K562 (cell line): ENCODE results near the gene SGK1. TPM values are rescaled to one million over a fixed set of nuclear protein-coding genes. Genes with fewer than 3 reads are reported as not detected.
A peak's percentile ranks its signal among the peaks of the same experiment; 100 is the strongest.

Experiments
- ATAC-seq: fragments of 200-7000 bp; cut with Tn5 transposase; 3 replicates; pipeline ENCODE4 v1.9.1; 2020; ENCODE audit warnings: moderate library complexity
- BruUV-seq: library from RNA; stranded (reverse); fragments of 400-500 nt; replicated peaks from 2 replicates; lab custom pipeline; 2021; lab: Mats Ljungman, UMichigan
- CTCF ChIA-PET: fragments of 300-600 bp; formaldehyde crosslinking; extraction: SDS; loops from one replicate; lab custom pipeline; 2021; ENCODE audit warnings: low intra/inter-chr PET ratio; lab: Yijun Ruan, JAX
- POLR2A ChIA-PET: fragments of 300-600, 350-650 bp; sonication (Branson Sonifier 250); formaldehyde crosslinking; extraction: SDS; loops from one replicate; lab custom pipeline; 2021; ENCODE audit warnings: antibody characterized with exemption, inconsistent platforms; lab: Yijun Ruan, JAX
- DNase-seq, 4 experiments: peaks; one replicate each; pipeline versions ENCODE4 v3.0.0 to v3.0.0-alpha.2; 2011 to 2018; ENCODE audit warnings: low spot score in 3 of 4, mixed read lengths in 3 of 4; ENCODE audit errors: extremely low read depth in 1 of 4
- FAIRE-seq: peaks from 2 replicates; lab custom pipeline; 2011; peaks lifted over from hg19 to GRCh38; lab: Jason Lieb, UNC
- H2AFZ ChIP-seq: 2 replicates; pipeline ENCODE4 v1.6.0; 2011; ENCODE audit warnings: low read depth, low read length, control low read depth, inconsistent platforms
- H3K27ac ChIP-seq: fragments of 200-600 bp; 3 replicates; pipeline ENCODE4 v1.8.0; 2011; ENCODE audit warnings: low read depth, mild to moderate bottlenecking, control low read depth, inconsistent platforms, low read length, moderate library complexity, mixed read lengths; ENCODE audit errors: extremely low read depth
- H3K27me3 ChIP-seq, 2 experiments: fragments of 300-600 bp in 1 of 2; 2 replicates in 1 of 2; 3 replicates in 1 of 2; pipeline versions ENCODE4 v1.6.0 to v1.8.0; 2011; ENCODE audit warnings: inconsistent platforms in 2 of 2, low read length in 2 of 2, mild to moderate bottlenecking in 1 of 2, mixed read lengths in 1 of 2, moderate library complexity in 1 of 2; ENCODE audit not compliant: control insufficient read depth in 2 of 2, insufficient read depth in 2 of 2
- H3K36me3 ChIP-seq: fragments of 300-600 bp; 3 replicates; pipeline ENCODE4 v1.8.0; 2011; ENCODE audit warnings: mild to moderate bottlenecking, low read length, inconsistent platforms; ENCODE audit not compliant: control insufficient read depth, insufficient read depth
- H3K4me1 ChIP-seq, 2 experiments: fragments of 200-600 bp in 1 of 2; replicated peaks in 1 of 2; 2 replicates in 1 of 2; 3 replicates in 1 of 2; pipeline versions ENCODE4 v1.5.1 to v1.8.0; 2011; ENCODE audit warnings: inconsistent platforms in 2 of 2, low read length in 2 of 2, mild to moderate bottlenecking in 1 of 2, mixed read lengths in 1 of 2, moderate library complexity in 1 of 2; ENCODE audit not compliant: control insufficient read depth in 2 of 2, insufficient read depth in 2 of 2
- H3K4me2 ChIP-seq: 2 replicates; pipeline ENCODE4 v1.6.1; 2011; ENCODE audit warnings: low read length, control low read depth, inconsistent platforms, mixed read lengths; ENCODE audit not compliant: insufficient read depth
- H3K4me3 ChIP-seq: fragments of 200-600 bp; sonication (generic), shearing (Covaris generic); 2 replicates; pipeline ENCODE4 v1.5.1; 2016; ENCODE audit warnings: control low read depth, inconsistent platforms
- H3K79me2 ChIP-seq: fragments of 200-600 bp; 3 replicates; pipeline ENCODE4 v1.8.0; 2011; ENCODE audit warnings: low read length, inconsistent platforms; ENCODE audit not compliant: control insufficient read depth, insufficient read depth
- H3K9ac ChIP-seq, 2 experiments: 2 replicates each; pipeline versions ENCODE4 v1.6.0 to v1.6.1; 2011; ENCODE audit warnings: low read depth in 2 of 2, low read length in 2 of 2, control low read depth in 1 of 2, inconsistent platforms in 1 of 2, mild to moderate bottlenecking in 1 of 2, mixed read lengths in 1 of 2; ENCODE audit not compliant: insufficient read depth in 1 of 2
- H3K9me1 ChIP-seq: one replicate; pipeline ENCODE4 v1.6.0; 2011; ENCODE audit warnings: inconsistent platforms, mild to moderate bottlenecking, low read length, moderate library complexity; ENCODE audit not compliant: control insufficient read depth, insufficient read depth
- H3K9me3 ChIP-seq: replicated peaks from 2 replicates; pipeline ENCODE4 v1.5.1; 2011; ENCODE audit warnings: low read depth, low read length, inconsistent platforms; ENCODE audit not compliant: control insufficient read depth, insufficient read depth
- H4K20me1 ChIP-seq: replicated peaks from 2 replicates; pipeline ENCODE4 v1.6.1; 2011; ENCODE audit warnings: low read length, inconsistent platforms, mixed read lengths; ENCODE audit not compliant: control insufficient read depth, insufficient read depth
- ZNF24 ChIP-seq: fragments of 450-650 bp; IDR thresholded peaks from 2 replicates; pipeline ENCODE4 v1.6.1; 2016
- WGBS: fragments of 100-300 bp; shearing (Covaris generic); methylation state at CpG from one replicate; pipeline ENCODE4 v1.1.6; 2016; ENCODE audit warnings: low coverage, mixed read lengths; ENCODE audit not compliant: insufficient coverage; ENCODE audit errors: missing lambda C conversion rate; 5-methylcytosine and 5-hydroxymethylcytosine counted together
- in situ Hi-C: fragments of 300-500 bp; cut with MboI; formaldehyde crosslinking; loops from 4 replicates; pipeline ENCODE4 v1.15.0; 2018; ENCODE audit warnings: inconsistent platforms, mixed read lengths
- intact Hi-C: fragments of 100-400 bp; cut with micrococcal nuclease; formaldehyde crosslinking; loops from 2 replicates; pipeline ENCODE4 v1.14.2; 2022
- polyA plus RNA-seq, 8 experiments: library from polyadenylated mRNA; depleted of rRNA in 4 of 8; stranded (reverse) in 5 of 8; unstranded in 3 of 8; fragments of >200 nt; fragmentation: Nextera tagmentation in 2 of 8; fragmentation: Illumina TruSeq in 1 of 8; extraction: Ambion mirVana in 2 of 8; extraction: Trizol in 1 of 8; gene quantifications; 2 replicates each; pipeline versions ENCODE4 v1.2.1 to v1.2.3, GENCODE V29; 2011 to 2014; ENCODE audit warnings: inconsistent platforms in 1 of 8, missing spikeins in 1 of 8
- total RNA-seq, 7 experiments: library from RNA; depleted of rRNA in 6 of 7; stranded (reverse); fragments of >200 nt in 6 of 7; fragmentation: Illumina TruSeq in 2 of 7; extraction: Trizol in 2 of 7; gene quantifications; 2 replicates each; pipeline versions ENCODE4 v1.2.1 to v1.2.3, GENCODE V29; 2011 to 2021; ENCODE audit warnings: low replicate concordance in 1 of 7
- TF ChIP-seq, protein P1 (sequence below): sonication (generic); formaldehyde crosslinking; IDR thresholded peaks from 2 replicates; pipeline ENCODE4 v1.8.1; 2023; ENCODE audit warnings: mild to moderate bottlenecking, missing genetic modification reagents

The SGK1 gene
- total and polyA plus RNA-seq, 9 of the 15 experiments (the other 6 are each of a cell fraction or from before 2014, with no cell fraction given) = 3.5 to 7.2 (median 3.9) TPM

- H4K20me1 ChIP-seq = no peaks in the 10 kb centered on the region
- WGBS = 90% methylated on average over 24 of the region's 35 CpGs
- peaks cover 19% of the 10 kb centered on the region for H3K36me3 ChIP-seq
- ChIA-PET CTCF (no interaction called here), POLR2A (interaction anchor here (0.6 to 1.1 kb wide), 3 partner anchors 18 to 515 kb away, joined by 3 to 5 read pairs (median 3); no protein-coding TSS in a partner anchor)
- ATAC-seq = no peak
- DNase-seq = no peak
- no peak for FAIRE-seq
- peak overlapping the region in 1 of 2 experiments; percentile 93; a peak in 1 of 4 replicates for H3K9ac ChIP-seq
- H3K27me3 ChIP-seq = no peaks in the 10 kb centered on the region
- no peak overlapping the region for H3K27ac ChIP-seq
- no TSS peak for BruUV-seq
- H3K4me2 ChIP-seq = 0 out of 2 replicates have a peak overlapping the region, but pooled peaks have one; percentile 82
- peaks cover 9 to 16% of the 10 kb centered on the region in 2 experiments; a peak in 4 of 5 replicates for H3K4me1 ChIP-seq
- no peak overlapping the region for H3K4me3 ChIP-seq
- TF ChIP-seq, protein P1, sequence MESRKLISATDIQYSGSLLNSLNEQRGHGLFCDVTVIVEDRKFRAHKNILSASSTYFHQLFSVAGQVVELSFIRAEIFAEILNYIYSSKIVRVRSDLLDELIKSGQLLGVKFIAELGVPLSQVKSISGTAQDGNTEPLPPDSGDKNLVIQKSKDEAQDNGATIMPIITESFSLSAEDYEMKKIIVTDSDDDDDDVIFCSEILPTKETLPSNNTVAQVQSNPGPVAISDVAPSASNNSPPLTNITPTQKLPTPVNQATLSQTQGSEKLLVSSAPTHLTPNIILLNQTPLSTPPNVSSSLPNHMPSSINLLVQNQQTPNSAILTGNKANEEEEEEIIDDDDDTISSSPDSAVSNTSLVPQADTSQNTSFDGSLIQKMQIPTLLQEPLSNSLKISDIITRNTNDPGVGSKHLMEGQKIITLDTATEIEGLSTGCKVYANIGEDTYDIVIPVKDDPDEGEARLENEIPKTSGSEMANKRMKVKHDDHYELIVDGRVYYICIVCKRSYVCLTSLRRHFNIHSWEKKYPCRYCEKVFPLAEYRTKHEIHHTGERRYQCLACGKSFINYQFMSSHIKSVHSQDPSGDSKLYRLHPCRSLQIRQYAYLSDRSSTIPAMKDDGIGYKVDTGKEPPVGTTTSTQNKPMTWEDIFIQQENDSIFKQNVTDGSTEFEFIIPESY (CRISPR knock-in tag) = peak; percentile 66; the same call in 1 of the 2 replicates
- no peak for TF ChIP-seq ZNF24
- TF ChIP-seq, all 486 proteins: peak for 1
- peaks cover 5% of the 10 kb centered on the region for H3K79me2 ChIP-seq
- H2AFZ ChIP-seq = no peak overlapping the region
- intact Hi-C loops = loop anchor here (5.0 to 10.0 kb wide), 5 partner anchors 86 to 1258 kb away; no protein-coding TSS in a partner anchor
- H3K9me1 ChIP-seq = no peaks in the 10 kb centered on the region
- in situ Hi-C loops = no loop called here
- H3K9me3 ChIP-seq = no peaks in the 10 kb centered on the region
Observed at GRCh38 chr6:134176264-134176975, 141.5 kb downstream of the SGK1 start.
